ENCODE results near the gene MYO7A. TPM values are rescaled to one million over a fixed set of nuclear protein-coding genes. Genes with fewer than 3 reads are reported as not detected.

Gene MYO7A
- total RNA-seq, 1 donor from 2014 or later, result 0.13 TPM

DNA sequence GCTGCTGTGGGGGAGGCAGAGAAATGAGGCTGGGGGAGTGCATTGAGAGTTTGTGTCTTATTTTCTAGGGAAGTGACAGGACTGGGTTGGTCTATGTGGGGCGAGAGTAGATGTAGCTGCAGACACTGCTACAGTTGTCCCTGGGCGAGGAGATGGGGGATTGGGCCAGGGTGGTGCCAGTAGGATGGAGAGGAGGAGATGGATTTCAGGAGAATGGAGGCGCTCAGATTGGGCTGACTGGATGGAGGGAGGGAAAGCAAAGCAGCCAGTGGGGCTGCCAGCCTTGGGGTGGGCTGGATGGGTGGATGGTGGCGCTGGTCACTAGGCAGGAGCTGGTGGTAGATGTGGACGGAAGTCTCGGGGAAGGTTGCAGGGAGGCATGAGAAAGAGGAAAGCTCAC, 16.1 kb upstream of the MYO7A start:
- no peak for DNase-seq (ENCODE audit: low read depth, low spot score)

DNA sequence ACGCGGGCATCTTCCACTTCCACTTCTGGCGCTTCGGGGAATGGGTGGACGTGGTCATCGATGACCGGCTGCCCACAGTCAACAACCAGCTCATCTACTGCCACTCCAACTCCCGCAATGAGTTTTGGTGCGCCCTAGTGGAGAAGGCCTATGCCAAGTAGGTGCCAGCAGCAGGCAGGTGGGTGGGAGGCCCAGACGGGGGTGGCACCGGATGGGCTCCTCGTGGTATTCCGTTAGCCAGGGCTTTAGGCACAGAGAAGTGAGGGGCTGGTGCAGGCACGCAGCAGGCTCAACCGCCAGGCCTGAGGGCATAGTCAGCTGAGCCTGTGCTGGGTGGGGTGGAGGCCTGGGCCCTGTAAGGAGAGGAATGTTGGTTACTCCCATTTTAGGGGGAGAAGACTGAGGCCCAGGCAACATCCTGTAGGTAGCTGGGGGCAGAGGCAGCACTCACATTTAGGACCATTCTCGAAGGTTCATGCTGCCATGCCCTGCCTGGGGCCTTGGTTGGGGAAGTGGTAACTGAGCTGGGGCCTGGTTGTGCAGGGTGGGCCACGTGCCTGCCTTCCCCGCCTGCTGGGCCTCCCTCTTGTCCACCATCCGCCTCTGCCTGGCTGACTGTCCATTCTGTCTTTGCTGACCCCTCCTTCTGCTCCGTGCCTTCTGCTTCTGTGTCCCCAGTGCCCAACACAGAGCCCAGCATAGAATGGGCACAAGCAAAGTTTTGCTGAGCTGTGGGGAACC, 15.2 kb upstream of the MYO7A start:
- DNase-seq (ENCODE audit: low read depth, low spot score), result no peak

DNA sequence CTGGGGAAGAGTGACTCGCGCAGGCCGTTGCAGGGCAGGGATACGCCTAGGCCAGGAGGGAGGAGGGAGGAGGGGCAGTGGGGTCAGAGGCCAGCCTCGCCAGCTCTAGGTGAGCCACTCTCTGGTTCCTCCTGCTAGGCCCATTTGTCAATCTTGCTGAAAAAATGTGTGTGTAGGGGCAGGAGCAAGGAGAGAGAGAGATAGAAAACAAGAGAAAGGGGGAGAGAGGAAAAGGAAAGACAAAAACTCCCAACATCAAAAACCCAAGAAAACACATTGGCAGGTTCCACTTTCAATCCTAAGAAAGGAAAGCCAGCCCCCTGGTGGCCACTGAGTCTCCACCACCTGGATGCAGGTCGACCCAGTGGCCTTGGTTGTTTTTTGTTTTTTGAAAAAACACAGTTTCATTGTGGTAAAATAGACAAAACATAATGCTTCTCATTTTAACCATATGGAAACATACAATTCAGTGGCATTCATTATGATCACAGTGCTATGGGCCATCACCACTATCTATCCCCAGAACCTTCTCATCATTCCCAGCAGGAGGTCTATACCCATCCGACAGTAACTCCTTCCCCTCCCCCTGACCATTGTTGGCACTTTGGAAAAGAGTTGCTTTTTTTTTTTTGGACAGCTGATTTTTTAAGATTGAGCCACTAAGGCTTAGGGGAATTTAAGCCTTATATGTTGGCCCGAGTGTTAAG, 14.5 kb upstream of the MYO7A start:
- no peak for DNase-seq (ENCODE audit: low read depth, low spot score)

DNA sequence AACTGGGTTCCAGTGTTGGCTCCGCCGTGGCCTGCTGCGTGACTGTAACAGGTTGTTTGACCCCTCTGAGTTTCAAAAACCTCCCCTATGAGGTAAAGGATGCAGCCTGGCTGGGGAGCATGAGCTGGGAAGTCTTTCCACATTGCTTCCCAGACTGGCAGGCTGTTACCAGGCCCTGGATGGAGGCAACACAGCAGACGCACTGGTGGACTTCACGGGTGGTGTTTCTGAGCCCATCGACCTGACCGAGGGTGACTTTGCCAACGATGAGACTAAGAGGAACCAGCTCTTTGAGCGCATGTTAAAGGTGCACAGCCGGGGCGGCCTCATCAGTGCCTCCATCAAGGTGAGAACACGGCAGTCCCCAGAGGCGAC, 14.0 kb upstream of the MYO7A start:
- DNase-seq (ENCODE audit: low read depth, low spot score), result no peak

DNA sequence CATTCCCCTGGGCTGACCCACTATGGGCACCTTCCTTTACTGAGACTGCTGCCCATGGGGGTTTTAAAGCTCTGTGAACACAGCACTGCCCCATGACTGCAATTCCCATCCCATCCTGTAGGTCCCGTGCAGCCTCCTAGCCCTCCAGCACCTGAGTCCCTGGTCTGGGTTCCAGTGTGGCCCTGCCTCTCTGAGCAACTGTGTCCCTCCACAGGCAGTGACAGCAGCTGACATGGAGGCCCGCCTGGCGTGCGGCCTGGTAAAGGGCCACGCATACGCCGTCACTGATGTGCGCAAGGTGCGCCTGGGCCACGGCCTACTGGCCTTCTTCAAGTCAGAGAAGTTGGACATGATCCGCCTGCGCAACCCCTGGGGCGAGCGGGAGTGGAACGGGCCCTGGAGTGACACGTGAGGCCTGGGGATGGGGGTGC, 12.8 kb upstream of the MYO7A start:
- no peak for DNase-seq (ENCODE audit: low read depth, low spot score)

DNA sequence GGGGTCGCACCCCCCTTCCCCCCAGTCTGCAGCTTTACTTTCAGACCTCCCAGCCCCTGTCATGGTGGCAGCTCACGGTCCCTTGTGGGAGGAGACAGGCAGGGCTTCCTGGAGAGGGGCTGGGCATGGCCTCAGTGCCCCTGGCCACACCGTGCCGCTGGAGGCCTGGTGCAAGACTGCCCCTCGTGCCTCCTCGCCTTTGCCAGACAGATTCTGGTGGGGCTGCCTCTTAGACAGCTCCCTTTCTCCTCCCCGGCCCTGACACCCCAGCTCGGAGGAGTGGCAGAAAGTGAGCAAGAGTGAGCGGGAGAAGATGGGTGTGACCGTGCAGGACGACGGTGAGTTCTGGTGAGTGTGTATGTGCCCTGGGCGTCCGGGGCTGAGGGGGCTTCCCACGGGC, 12.1 kb upstream of the MYO7A start:
- DNase-seq (ENCODE audit: low read depth, low spot score), result no peak

DNA sequence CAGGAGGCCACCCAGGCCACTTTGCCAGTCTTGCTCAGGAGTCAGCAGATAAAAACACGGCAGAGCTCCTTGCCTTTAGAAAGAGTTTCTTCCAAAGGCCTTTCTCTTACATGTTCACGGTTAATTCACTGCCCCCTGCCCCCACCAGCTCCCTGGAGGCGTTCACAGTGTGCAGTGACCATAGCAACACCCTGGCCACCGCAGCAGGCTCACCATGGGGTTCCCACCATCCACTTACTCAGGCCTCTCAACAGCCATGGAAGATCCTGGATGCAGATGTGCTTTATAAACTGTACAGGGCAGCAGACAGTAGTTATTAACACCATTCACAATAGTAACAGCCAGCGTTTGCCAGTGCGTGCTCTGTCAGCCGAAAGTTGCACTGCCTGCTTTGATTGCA, 10.6 kb upstream of the MYO7A start:
- DNase-seq (ENCODE audit: low read depth, low spot score), result no peak

DNA sequence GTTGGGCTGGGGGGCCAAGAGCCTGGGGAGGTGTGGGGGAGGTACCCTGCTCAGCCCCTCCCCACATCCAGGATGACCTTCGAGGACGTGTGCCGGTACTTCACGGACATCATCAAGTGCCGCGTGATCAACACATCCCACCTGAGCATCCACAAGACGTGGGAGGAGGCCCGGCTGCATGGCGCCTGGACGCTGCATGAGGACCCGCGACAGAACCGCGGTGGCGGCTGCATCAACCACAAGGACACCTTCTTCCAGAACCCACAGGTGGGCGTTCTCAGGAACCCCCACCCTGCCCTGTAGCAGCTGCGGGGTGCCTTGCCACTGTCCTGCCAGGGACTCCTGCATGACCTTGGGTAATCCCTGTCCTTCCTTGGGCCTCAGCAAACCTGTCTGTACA, 10.0 kb upstream of the MYO7A start:
- no peak for DNase-seq (ENCODE audit: low read depth, low spot score)

DNA sequence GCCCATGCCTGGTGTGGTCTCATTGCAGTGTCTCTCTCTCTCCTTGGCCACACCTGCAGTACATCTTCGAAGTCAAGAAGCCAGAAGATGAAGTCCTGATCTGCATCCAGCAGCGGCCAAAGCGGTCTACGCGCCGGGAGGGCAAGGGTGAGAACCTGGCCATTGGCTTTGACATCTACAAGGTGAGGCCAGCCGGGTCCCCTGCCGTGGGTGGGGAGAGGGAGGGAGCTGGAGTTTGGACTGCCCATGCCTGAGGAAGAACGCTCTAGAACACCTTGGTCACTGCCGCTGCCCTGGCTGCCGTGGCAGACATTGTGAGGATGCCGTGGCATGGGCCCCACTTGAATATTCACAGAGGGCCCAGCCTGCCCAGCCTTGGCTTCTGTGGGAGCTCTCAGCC, 9.1 kb upstream of the MYO7A start:
- no peak for DNase-seq (ENCODE audit: low read depth, low spot score)

DNA sequence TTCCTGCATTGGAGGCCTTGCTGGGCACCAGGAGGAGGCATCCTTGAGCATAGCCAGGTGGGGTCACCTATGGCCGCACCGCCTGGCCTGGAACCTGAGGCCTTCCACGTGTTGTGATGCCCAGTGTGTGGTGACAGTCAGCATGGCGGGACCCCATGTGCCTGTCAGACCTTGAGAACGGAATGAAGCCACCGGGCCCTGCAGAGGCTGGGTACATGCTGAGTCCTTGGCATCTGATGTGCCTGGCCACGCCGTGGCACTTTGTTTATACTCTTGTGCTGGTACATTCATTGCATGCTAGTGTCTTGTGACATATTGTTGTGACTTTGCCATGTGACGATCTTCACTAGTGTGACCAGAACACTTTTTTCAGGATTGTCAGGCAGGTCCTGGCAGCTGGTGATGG, 8.5 kb upstream of the MYO7A start:
- no peak for DNase-seq (ENCODE audit: low read depth, low spot score)

DNA sequence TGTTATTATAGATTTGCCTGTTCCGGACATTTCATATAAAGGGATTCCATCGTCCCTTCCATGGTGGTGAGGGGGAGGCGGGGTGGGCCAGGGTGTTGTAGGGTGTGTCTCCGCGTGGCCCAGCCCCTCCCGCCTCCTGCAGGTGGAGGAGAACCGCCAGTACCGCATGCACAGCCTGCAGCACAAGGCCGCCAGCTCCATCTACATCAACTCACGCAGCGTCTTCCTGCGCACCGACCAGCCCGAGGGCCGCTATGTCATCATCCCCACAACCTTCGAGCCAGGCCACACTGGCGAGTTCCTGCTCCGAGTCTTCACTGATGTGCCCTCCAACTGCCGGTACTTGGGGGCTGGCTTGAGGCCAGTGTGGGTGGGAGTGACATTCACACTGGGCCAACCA, 7.5 kb upstream of the MYO7A start:
- DNase-seq (ENCODE audit: low read depth, low spot score), result no peak

DNA sequence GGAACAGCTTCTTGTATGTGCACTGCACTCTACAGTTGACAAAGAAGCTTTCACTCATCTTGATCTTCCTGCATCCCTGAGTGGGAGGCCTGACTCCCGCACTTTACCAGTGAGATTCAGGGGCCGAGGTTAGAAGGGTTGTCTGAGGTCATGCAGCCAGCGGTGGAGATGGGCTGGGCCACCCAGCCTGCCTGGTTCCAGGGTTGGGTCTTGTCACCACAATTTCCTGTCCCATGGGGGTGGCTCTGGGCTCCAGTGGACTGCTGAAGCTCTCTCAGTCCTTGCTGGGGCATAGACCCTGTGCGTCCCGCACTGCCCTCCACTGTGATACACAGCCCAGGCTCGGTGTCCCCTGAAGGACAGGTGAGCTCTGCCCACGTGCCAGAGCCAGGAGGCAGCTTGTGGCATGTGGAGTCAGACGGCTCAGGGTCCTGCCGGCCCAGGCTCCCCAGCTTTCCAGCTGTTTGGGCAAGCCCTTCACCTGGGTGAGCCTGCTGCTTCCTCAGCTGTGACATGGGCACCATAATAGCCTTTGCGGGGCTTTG, 6.9 kb upstream of the MYO7A start:
- no peak for DNase-seq (ENCODE audit: low read depth, low spot score)

DNA sequence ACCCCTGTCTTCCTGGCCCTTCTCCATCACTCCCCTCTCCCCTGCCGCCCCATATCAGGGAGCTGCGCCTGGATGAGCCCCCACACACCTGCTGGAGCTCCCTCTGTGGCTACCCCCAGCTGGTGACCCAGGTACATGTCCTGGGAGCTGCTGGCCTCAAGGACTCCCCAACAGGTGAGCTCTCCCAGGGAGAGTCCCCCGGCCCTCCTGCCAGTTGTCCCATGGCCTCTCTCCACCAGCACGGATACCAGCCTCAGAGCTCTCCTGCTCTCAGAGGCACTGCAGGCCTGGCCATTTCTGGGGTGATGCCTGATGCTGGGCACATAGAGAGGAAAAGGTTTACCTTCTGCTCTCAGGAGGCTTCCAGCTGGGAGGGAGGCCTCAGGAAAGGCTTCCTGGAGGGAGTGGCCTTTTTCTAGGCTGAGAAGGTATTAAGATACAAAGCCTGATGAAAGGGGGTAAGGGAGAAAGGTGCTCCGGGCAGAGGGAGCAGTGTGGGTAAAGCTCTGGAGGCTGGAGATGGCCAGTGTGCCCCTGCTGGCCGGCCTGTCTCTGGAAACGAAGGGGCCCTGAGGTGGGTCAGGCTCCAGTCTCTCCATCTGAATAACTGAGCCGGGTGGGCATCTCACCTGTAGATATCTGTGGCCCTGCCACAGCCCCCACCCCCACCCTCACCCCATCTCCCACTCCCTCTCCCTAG, 6.0 kb upstream of the MYO7A start:
- DNase-seq (ENCODE audit: low read depth, low spot score), result no peak

DNA sequence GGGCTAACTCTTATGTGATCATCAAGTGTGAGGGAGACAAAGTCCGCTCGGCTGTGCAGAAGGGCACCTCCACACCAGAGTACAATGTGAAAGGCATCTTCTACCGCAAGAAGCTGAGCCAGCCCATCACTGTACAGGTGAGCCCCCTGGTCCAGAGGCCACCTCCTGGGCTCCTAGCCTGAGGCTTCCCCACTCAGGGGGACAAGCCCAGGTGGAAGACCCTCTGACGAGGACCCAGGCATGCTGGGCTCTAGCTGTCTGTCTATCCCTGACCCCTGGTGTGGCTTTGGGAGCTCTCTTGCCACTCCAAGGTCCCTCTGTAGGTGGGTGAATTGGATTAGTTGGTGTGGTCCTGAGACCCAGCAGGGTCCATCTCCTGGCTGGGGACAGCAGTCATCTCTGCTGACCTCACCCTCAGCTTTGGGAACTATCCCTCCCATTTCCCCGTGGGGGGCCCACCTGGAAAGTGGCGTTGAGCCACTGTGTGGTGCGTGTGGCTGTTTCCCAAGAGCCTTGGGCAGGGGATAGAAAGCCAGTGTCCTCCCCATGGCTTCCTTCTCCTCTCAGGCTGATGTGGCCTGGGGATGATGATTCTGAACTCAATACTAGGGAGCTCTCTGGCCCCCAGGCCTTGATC, 5.4 kb upstream of the MYO7A start:
- no peak for DNase-seq (ENCODE audit: low read depth, low spot score)

DNA sequence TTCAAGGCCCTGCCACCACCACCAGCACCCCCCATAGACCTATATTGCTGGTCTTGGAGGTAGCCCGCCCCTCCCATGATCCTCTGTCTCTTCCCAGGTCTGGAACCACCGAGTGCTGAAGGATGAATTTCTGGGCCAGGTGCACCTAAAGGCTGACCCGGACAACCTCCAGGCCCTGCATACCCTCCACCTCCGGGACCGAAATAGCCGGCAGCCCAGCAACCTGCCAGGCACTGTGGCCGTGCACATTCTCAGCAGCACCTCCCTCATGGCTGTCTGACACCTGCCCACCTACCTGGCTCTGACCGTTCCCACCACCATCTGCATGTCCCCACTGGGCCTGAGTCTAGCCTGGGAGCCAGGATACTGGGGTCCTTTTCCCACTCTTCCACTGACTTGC, 4.5 kb upstream of the MYO7A start:
- no peak for DNase-seq (ENCODE audit: low read depth, low spot score)

DNA sequence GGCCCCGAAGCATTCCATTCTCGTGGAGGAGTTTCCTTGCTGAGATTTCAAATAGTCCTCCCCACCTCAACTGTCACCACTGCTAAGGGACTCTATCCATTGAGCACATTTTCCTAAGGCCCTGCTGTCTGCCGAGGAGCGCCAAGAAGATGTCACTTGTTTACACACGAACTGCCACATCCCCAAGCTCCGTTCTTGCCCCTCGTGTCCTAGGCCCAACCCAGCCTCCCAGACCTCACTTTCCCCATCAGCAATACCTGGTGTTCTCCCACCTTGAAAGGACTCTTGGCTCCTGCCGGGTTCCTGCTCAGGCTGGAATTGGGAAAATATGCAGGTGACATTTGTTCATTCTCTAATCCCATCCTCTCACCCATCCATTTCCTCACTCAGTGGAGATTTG, 4.0 kb upstream of the MYO7A start:
- no peak for DNase-seq (ENCODE audit: low read depth, low spot score)

DNA sequence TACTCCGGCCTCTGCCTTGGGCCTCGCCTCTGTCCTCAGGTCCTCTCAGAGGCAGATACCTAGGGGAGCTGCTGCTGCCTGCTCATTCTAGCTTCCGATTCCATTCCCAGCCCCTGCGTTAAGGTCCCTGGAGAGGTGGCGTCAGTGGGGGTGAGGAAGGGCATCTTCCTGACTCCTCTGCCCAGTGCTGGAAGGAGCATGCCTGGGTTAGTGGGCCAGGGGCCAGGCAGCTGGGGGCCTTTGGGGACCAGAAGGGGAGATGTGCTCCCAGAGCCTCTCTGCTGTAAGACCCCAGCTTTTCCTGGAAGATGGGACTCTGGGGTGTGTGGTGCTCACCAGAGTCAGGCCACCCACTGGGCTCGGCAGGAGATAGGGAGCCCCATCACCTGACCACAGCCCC, 3.6 kb upstream of the MYO7A start:
- DNase-seq (ENCODE audit: low read depth, low spot score), result no peak

DNA sequence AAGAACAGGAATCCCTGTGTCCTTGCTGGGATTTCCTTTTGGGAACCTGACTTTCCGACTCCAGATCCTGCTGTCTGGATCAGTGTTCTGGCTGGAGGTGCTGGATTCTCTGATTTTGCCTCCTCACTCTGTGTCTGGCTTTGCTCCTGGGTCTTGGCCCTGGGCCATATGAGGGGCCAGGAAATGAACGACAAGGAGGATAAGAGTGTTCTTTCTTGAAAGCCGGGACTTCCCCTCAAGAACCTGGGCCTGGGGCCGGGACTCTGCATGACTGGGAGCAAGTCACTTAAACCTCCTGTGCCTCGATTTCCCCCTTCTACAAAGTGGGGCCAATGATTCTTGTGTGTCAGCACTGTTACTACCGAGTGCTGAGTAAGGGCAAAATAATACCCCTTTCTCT, 2.9 kb upstream of the MYO7A start:
- no peak for DNase-seq (ENCODE audit: low read depth, low spot score)

DNA sequence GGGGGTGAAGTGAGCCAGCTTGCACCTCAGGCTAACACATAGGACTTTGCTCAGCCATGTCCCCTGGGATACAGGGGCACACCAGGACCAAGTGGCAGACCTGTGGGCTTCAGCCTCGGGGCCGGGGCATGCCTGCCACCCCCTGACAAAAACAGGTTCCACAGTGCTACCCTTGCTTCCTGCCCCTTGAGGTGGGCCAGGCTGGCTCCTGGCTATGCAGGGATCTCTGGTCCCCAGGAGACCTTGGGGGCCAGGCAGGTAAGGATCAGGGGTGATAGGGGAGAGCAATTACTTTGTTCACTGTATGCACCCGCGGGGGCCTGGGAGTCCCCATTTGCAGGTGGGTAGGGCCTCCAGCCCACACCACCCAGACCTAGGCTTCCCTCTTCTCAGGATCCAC, 2.4 kb upstream of the MYO7A start:
- DNase-seq (ENCODE audit: low read depth, low spot score), result no peak

DNA sequence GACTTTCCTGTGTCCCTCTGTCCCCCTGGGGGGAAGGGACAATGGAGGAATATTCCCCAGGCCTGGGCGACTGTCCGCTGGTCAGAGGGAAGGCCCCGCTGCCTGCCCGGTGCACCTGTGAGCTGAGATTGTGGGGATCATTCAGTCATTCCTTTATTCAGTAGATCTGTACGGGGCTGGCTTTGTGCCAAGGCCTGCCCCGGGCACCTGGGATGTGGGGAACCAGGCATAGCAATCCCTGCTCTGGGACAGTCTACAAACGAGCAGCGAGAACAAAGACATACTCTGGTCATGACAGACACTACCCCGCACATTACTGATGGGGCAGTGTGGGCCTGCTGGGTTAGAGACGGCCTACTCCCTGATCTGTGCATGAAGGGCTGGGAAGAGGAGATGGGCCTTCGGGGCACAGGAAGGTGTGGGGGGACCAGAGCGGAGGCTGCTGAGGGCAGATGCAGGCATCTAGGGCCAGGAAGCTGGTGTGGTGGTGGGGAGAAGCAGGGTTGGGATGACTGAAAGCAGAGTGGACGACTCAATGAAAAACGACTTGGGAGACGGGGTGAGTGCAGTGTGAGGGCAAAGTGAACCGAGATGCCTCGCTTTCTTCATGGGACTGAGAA, 1.8 kb upstream of the MYO7A start:
- DNase-seq (ENCODE audit: low read depth, low spot score), result no peak

DNA sequence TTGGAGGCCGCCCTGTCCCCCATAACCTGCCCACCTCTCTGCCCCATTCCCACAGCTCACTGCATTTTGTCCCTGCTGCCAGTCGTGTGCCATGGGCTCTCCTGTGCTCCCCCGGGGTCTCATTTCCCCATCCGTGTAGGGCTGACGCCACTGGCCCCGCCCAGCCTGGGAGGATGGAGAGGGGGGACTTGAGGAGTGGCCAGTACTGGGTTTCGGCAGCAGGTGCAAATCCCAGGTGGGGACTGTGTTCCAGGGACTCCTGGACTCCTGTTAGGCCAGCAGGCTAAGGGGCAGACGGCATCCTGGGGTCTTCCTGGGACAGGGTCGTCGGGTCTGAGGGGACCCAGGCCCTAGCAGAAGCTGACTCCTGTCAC, 1.2 kb upstream of the MYO7A start:
- no peak for DNase-seq (ENCODE audit: low read depth, low spot score)

Data from pulmonary artery endothelial cell (primary cell).